Activated CD8-positive, alpha-beta memory T cell treated with anti-CD3 and anti-CD28 coated beads, Interleukin-2, amount 10 ng/mL, durations not matched to agents 7 days and 5 days (primary cell): ENCODE results near the gene ASPHD2. TPM values are rescaled to one million over a fixed set of nuclear protein-coding genes. Genes with fewer than 3 reads are reported as not detected.

Experiments
- ATAC-seq: fragments of 150-1000 bp; cut with Tn5 transposase; one replicate; pipeline ENCODE4 v1.10.0; 2021; ENCODE audit warnings: moderate library complexity
- CTCF ChIA-PET: fragments of 350-600 bp; sonication (Branson Sonifier 250); formaldehyde crosslinking; loops from one replicate; lab custom pipeline; 2021; ENCODE audit warnings: antibody characterized with exemption; lab: Charles Lee
- DNase-seq: peaks from one replicate; pipeline ENCODE4 v3.0.0-alpha.2; 2020
- H3K27ac Mint-ChIP-seq: one replicate; pipeline ENCODE4 v1.8.0; 2021; ENCODE audit warnings: mild to moderate bottlenecking, mixed read lengths
- H3K27me3 Mint-ChIP-seq: one replicate; pipeline ENCODE4 v1.8.0; 2021; ENCODE audit warnings: mixed read lengths
- H3K36me3 Mint-ChIP-seq: one replicate; pipeline ENCODE4 v1.8.0; 2021; ENCODE audit warnings: mild to moderate bottlenecking, mixed read lengths
- H3K4me1 Mint-ChIP-seq: one replicate; pipeline ENCODE4 v1.8.0; 2021; ENCODE audit warnings: mixed read lengths
- H3K4me3 Mint-ChIP-seq: one replicate; pipeline ENCODE4 v1.8.0; 2021; ENCODE audit warnings: mild to moderate bottlenecking, moderate library complexity, mixed read lengths
- H3K9me3 Mint-ChIP-seq: one replicate; pipeline ENCODE4 v1.8.0; 2022; ENCODE audit warnings: low read depth, mixed read lengths
- total RNA-seq, 2 experiments: library from RNA; stranded (reverse); gene quantifications; one replicate each; pipeline ENCODE4 v1.2.3, GENCODE V29; 2021

ASPHD2 gene
- total RNA-seq, 2 experiments from 2014 or later, result 15.3 to 17.0 TPM

GRCh38 chr22:26477341-26477731 lies 48.3 kb downstream of the ASPHD2 start:
- Mint-ChIP-seq H3K4me1 (peaks cover 61% of the 10 kb centered on the region), H3K4me3 (no peak overlapping the region), H3K9me3 (no peaks in the 10 kb centered on the region), H3K27me3 (no peaks in the 10 kb centered on the region), H3K27ac (peak overlapping the region; percentile 65), H3K36me3 (peaks cover 47% of the 10 kb centered on the region)
- DNase-seq, result no peak
- ATAC-seq, result no peak
- CTCF ChIA-PET, result interaction anchor here (1.0 to 1.5 kb wide), 3 partner anchors 25 to 193 kb away, joined by 3 to 5 read pairs (median 3); no protein-coding TSS in a partner anchor

GRCh38 chr22:26479043-26479791 lies 50.2 kb downstream of the ASPHD2 start:
- Mint-ChIP-seq H3K9me3 (no peaks in the 10 kb centered on the region), H3K27me3 (no peaks in the 10 kb centered on the region), H3K4me3 (peak overlapping the region; percentile 70), H3K27ac (peak overlapping the region; percentile 86), H3K4me1 (peaks cover 72% of the 10 kb centered on the region), H3K36me3 (peaks cover 37% of the 10 kb centered on the region)
- ATAC-seq (no peak), DNase-seq (no peak)
- CTCF ChIA-PET, result interaction anchor here (0.8 to 1.6 kb wide), 9 partner anchors 11 to 186 kb away, joined by 3 to 12 read pairs (median 3); no protein-coding TSS in a partner anchor

- ATAC-seq (no peak), DNase-seq (no peak)
- CTCF ChIA-PET, result interaction anchor here (0.9 to 2.7 kb wide), 7 partner anchors 19 to 186 kb away, joined by 3 to 12 read pairs (median 6); no protein-coding TSS in a partner anchor
- no peaks in the 10 kb centered on the region for H3K27me3 Mint-ChIP-seq
- H3K9me3 Mint-ChIP-seq, result no peaks in the 10 kb centered on the region
- H3K4me1 Mint-ChIP-seq, result peaks cover 73% of the 10 kb centered on the region
- peaks cover 31% of the 10 kb centered on the region for H3K36me3 Mint-ChIP-seq
- peak overlapping the region; percentile 70 for H3K4me3 Mint-ChIP-seq
- peak overlapping the region; percentile 86 for H3K27ac Mint-ChIP-seq
Measured at GRCh38 chr22:26479792-26480610, 50.9 kb downstream of the ASPHD2 start.

GRCh38 chr22:26480611-26480932 lies 51.5 kb downstream of the ASPHD2 start:
- Mint-ChIP-seq H3K4me3 (no peak overlapping the region), H3K27ac (peak overlapping the region; percentile 86), H3K9me3 (no peaks in the 10 kb centered on the region), H3K4me1 (peaks cover 78% of the 10 kb centered on the region), H3K36me3 (peaks cover 30% of the 10 kb centered on the region), H3K27me3 (no peaks in the 10 kb centered on the region)
- DNase-seq (no peak), ATAC-seq (no peak)
- CTCF ChIA-PET, result interaction anchor here (1.3 to 2.7 kb wide), 3 partner anchors 22 to 116 kb away, joined by 4 to 11 read pairs (median 6); no protein-coding TSS in a partner anchor

GRCh38 chr22:26481112-26481693 lies 52.1 kb downstream of the ASPHD2 start:
- CTCF ChIA-PET, result interaction anchor here (1.2 to 4.8 kb wide), 8 partner anchors 10 to 184 kb away, joined by 3 to 26 read pairs (median 8); partner anchors contain the start of gene ASPHD2
- Mint-ChIP-seq H3K4me1 (peaks cover 84% of the 10 kb centered on the region), H3K27ac (peak overlapping the region; percentile 86), H3K4me3 (peak overlapping the region; percentile 18), H3K27me3 (no peaks in the 10 kb centered on the region), H3K9me3 (no peaks in the 10 kb centered on the region), H3K36me3 (peaks cover 30% of the 10 kb centered on the region)
- ATAC-seq (no peak), DNase-seq (no peak)

- Mint-ChIP-seq H3K27me3 (no peaks in the 10 kb centered on the region), H3K36me3 (peaks cover 29% of the 10 kb centered on the region), H3K4me3 (peak overlapping the region; percentile 93), H3K27ac (peak overlapping the region; percentile 88), H3K9me3 (no peaks in the 10 kb centered on the region), H3K4me1 (peaks cover 83% of the 10 kb centered on the region)
- ATAC-seq (no peak), DNase-seq (no peak)
- CTCF ChIA-PET, result interaction anchor here (0.9 to 4.8 kb wide), 10 partner anchors 9 to 183 kb away, joined by 3 to 26 read pairs (median 6); partner anchors contain the start of genes ASPHD2 and MIAT
Measured at GRCh38 chr22:26481694-26482093, 52.6 kb downstream of the ASPHD2 start.

GRCh38 chr22:26482161-26482560 lies 53.1 kb downstream of the ASPHD2 start:
- Mint-ChIP-seq H3K27ac (peak overlapping the region; percentile 88), H3K4me1 (peaks cover 79% of the 10 kb centered on the region), H3K27me3 (no peaks in the 10 kb centered on the region), H3K4me3 (peak overlapping the region; percentile 93), H3K9me3 (no peaks in the 10 kb centered on the region), H3K36me3 (peaks cover 27% of the 10 kb centered on the region)
- CTCF ChIA-PET, result interaction anchor here (0.9 to 4.8 kb wide), 11 partner anchors 9 to 191 kb away, joined by 3 to 26 read pairs (median 6); partner anchors contain the start of genes ASPHD2 and MIAT
- DNase-seq (no peak), ATAC-seq (no peak)

GRCh38 chr22:26483043-26483438 lies 54.0 kb downstream of the ASPHD2 start:
- ATAC-seq (no peak), DNase-seq (no peak)
- CTCF ChIA-PET, result interaction anchor here (1.2 to 5.4 kb wide), 9 partner anchors 19 to 195 kb away, joined by 5 to 48 read pairs (median 15); partner anchors contain the start of genes ASPHD2 and MIAT
- Mint-ChIP-seq H3K4me1 (peaks cover 70% of the 10 kb centered on the region), H3K9me3 (no peaks in the 10 kb centered on the region), H3K27ac (peak overlapping the region; percentile 88), H3K36me3 (peaks cover 20% of the 10 kb centered on the region), H3K27me3 (no peaks in the 10 kb centered on the region), H3K4me3 (peak overlapping the region; percentile 93)

- peak; percentile 92 for DNase-seq
- CTCF ChIA-PET, result interaction anchor here (0.8 to 5.4 kb wide), 10 partner anchors 10 to 195 kb away, joined by 3 to 48 read pairs (median 11); partner anchors contain the start of gene ASPHD2
- Mint-ChIP-seq H3K36me3 (peaks cover 19% of the 10 kb centered on the region), H3K4me1 (peaks cover 67% of the 10 kb centered on the region), H3K4me3 (peak within 1 kb of the TSS; percentile 93), H3K9me3 (no peaks in the 10 kb centered on the region), H3K27ac (peak within 1 kb of the TSS; percentile 88), H3K27me3 (no peaks in the 10 kb centered on the region)
- peak; percentile 84 for ATAC-seq
Measured at GRCh38 chr22:26483439-26484359, 54.6 kb downstream of the ASPHD2 start, which contains the start of the genes HPS4 and SRRD. Gene HPS4 (minus strand): TSS chr22:26483783. CDS start chr22:26481762, 2,021 bp downstream. Gene SRRD (plus strand): TSS chr22:26483877. CDS start chr22:26483891, 14 bp downstream.

- Mint-ChIP-seq H3K27ac (peak overlapping the region; percentile 88), H3K27me3 (no peaks in the 10 kb centered on the region), H3K9me3 (no peaks in the 10 kb centered on the region), H3K4me1 (peaks cover 60% of the 10 kb centered on the region), H3K36me3 (peaks cover 13% of the 10 kb centered on the region), H3K4me3 (peak overlapping the region; percentile 93)
- ATAC-seq, result no peak
- DNase-seq, result no peak
- CTCF ChIA-PET, result interaction anchor here (0.8 to 5.4 kb wide), 10 partner anchors 9 to 189 kb away, joined by 3 to 48 read pairs (median 10); partner anchors contain the start of genes ASPHD2 and MIAT
Measured at GRCh38 chr22:26484360-26484706, 55.3 kb downstream of the ASPHD2 start.

- H3K36me3 Mint-ChIP-seq, result peaks cover 9% of the 10 kb centered on the region
- ATAC-seq, result no peak
- peak overlapping the region; percentile 45 for H3K27ac Mint-ChIP-seq
- H3K9me3 Mint-ChIP-seq, result no peaks in the 10 kb centered on the region
- peak overlapping the region; percentile 93 for H3K4me3 Mint-ChIP-seq
- no peak for DNase-seq
- CTCF ChIA-PET, result interaction anchor here (0.9 to 5.4 kb wide), 7 partner anchors 9 to 188 kb away, joined by 3 to 48 read pairs (median 17); partner anchors contain the start of genes ASPHD2 and MIAT
- H3K27me3 Mint-ChIP-seq, result no peaks in the 10 kb centered on the region
- H3K4me1 Mint-ChIP-seq, result peaks cover 54% of the 10 kb centered on the region
Measured at GRCh38 chr22:26485013-26485412, 56.0 kb downstream of the ASPHD2 start.
